ENCODE measurements around the gene FAM234A.
A peak's percentile ranks its signal among the peaks of the same experiment; 100 is the strongest.
"Not testable (repeated sequence)": the region's sequence is repeated elsewhere in the genome, so short reads cannot be mapped to it uniquely, and the experiment has no call there.

Gene FAM234A

DNA sequence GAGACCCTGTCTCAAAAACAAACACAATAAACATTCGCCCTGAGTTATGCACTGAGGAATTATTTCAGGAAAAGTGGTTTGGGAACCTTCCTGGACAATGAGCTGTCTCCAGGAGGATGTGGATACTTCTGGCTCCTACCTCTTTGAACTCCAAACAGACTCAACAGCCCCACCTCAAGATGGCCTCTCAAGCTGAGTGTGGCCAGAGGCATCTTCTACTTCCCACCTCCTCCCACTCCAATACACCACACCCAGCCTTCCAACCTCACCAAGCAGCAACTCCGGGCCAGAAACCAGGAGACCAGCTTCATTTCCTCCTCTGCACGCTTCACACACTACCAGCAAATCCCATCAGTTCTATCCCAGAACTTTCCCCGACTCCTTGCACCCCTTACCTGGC lies 42.8 kb upstream of the FAM234A start:
- DNase-seq (ENCODE audit: low read depth): no peak
- TF ChIP-seq CTCF (conservative IDR thresholded peaks at IDR 0.05; ENCODE audit: low read depth, low read length): no peak
- H3K4me3 ChIP-seq (ENCODE audit: low read length): no peak overlapping the region

DNA sequence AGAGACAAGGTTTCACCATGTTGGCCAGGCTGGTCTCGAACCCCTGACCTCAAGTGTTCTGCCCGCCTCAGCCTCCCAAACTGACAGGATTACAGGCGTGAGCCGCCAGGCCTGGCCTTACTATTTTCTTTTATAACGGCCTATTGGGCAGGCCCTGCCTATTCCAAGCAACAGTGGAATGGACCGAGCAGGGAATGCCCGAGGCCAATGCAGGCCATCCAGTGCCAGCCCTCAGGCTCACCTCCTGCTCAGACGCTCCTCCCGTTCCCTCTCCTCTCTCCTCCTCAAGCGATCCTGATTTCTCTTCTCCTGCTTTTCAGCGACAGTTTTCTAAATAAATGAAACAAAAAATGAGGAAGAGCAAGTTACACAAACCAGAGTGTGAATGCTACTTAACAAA lies 41.9 kb upstream of the FAM234A start:
- no peak overlapping the region for H3K4me3 ChIP-seq (ENCODE audit: low read length)
- no peak for TF ChIP-seq CTCF (conservative IDR thresholded peaks at IDR 0.05; ENCODE audit: low read depth, low read length)
- no peak for DNase-seq (ENCODE audit: low read depth)

DNA sequence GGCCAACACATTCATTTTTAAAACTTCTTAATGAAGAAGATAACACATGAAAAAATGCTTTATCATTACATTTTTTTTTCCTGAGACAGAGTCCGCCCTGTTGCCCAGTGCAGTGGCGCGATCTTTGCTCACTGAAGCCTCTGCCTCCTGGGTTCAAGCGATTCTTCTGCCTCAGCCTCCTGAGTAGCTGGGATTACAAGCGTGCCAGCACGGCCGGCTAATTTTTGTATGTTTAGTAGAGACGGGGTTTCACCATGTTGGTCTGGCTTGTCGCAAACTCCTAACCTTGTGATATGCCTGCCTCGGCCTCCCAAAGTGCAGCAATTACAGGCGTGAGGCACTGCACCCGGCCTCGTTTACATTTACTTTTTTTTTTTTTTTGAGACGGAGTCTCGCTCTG lies 41.2 kb upstream of the FAM234A start:
- no peak for TF ChIP-seq CTCF (conservative IDR thresholded peaks at IDR 0.05; ENCODE audit: low read depth, low read length)
- no peak overlapping the region for H3K4me3 ChIP-seq (ENCODE audit: low read length)
- no peak for DNase-seq (ENCODE audit: low read depth)

- H3K4me3 ChIP-seq (ENCODE audit: low read length): no peak overlapping the region
- DNase-seq (ENCODE audit: low read depth): no peak
- no peak for TF ChIP-seq CTCF (conservative IDR thresholded peaks at IDR 0.05; ENCODE audit: low read depth, low read length)
Observed at GRCh38 chr16:194516-194915, 40.1 kb upstream of the FAM234A start.

- DNase-seq (ENCODE audit: low read depth): peak; percentile 37
- TF ChIP-seq CTCF (conservative IDR thresholded peaks at IDR 0.05; ENCODE audit: low read depth, low read length): no peak
- H3K4me3 ChIP-seq (ENCODE audit: low read length): no peak overlapping the region
Observed at GRCh38 chr16:200388-200787, 34.2 kb upstream of the FAM234A start.

DNA sequence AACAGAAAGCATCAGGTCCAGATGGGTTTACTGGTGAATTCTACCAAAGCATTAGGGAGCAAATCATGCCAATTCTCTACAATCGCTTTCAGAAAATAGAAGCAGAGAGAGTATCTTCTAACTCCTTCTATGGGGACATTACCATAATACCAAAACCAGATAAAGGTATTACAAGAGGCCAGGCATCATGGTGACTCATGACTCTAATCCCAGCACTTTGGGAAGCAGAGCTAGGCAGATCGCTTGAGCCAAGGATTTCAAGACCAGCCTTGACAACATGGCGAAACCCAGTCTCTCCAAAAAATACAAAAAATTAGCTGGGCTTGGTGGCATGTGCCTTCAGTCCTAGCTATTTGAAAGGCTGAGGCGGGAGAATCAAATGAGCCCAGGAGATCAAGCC lies 31.4 kb upstream of the FAM234A start:
- H3K4me3 ChIP-seq (ENCODE audit: low read length): no peak overlapping the region
- no peak for TF ChIP-seq CTCF (conservative IDR thresholded peaks at IDR 0.05; ENCODE audit: low read depth, low read length)
- DNase-seq (ENCODE audit: low read depth): no peak

DNA sequence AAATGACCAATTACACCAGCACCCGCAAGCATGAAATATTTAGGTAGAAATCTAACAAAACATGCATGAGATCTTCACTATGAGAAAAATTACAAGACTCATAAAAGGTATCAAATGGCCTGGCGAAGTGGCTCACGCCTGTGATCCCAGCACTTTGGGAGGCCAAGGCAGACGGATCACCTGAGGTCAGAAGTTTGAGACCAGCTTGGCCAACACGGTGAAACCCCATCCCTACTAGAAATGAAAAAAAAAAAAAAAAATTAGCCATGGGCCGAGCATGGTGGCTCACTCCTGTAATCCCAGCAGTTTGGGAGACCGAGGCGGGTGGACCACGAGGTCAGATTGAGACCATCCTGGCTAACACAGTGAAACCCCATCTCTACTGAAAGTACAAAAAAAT lies 30.6 kb upstream of the FAM234A start:
- DNase-seq (ENCODE audit: low read depth): not testable (repeated sequence)

GRCh38 chr16:209359-209758 lies 25.3 kb upstream of the FAM234A start:
- DNase-seq (ENCODE audit: low read depth); H3K4me3 ChIP-seq (ENCODE audit: low read length): not testable (repeated sequence)

More for the DNA sequence above, 30.6 kb upstream of the FAM234A start:
- H3K4me3 ChIP-seq (ENCODE audit: low read length): not testable (repeated sequence)

- DNase-seq (ENCODE audit: low read depth); H3K4me3 ChIP-seq (ENCODE audit: low read length): not testable (repeated sequence)
Observed at GRCh38 chr16:211631-212180, 22.9 kb upstream of the FAM234A start.

All from retinal pigment epithelial cell (primary cell).